Measurements from ENCODE around the gene NT5DC1.

NT5DC1 gene

GRCh38 chr6:116210750-116211425, 110.2 kb downstream of the NT5DC1 start:
- no peaks in the 10 kb centered on the region for H3K4me1 ChIP-seq (ENCODE audit: control insufficient read depth, insufficient read depth, low read length)

DNA sequence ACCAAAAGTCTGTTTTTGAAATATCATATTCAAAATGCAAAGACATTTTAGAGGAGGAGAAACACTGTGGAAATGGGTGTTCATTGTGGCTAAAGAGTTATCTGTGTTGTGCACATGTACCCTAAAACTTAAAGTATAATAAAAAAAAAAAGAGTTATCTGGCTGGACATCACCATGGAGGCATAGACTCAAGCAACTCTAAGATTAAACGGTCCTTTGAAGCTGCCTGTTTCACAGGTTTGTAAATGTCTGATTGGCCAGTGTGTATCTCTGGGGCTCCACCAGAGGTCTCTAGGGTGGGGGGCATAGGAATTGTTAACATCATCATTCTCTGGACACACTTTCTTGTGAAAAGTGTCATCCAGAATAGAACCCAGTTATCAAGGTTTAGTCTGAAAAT, 114.0 kb downstream of the NT5DC1 start:
- H3K27me3 ChIP-seq (ENCODE audit: control insufficient read depth, insufficient read depth, low read length) = no peaks in the 10 kb centered on the region
- H3K27ac ChIP-seq (ENCODE audit: low read depth, low read length) = no peak overlapping the region
- no peak overlapping the region for H3K4me3 ChIP-seq (ENCODE audit: low read length)
- H3K4me1 ChIP-seq (ENCODE audit: control insufficient read depth, insufficient read depth, low read length) = no peaks in the 10 kb centered on the region
- no peaks in the 10 kb centered on the region for H3K36me3 ChIP-seq (ENCODE audit: control insufficient read depth, insufficient read depth, low read length)
- H3K9ac ChIP-seq (ENCODE audit: low read length) = no peak overlapping the region

More at GRCh38 chr6:116210750-116211425, 110.2 kb downstream of the NT5DC1 start:
- H3K4me3 ChIP-seq (ENCODE audit: low read length) = no peak overlapping the region
- no peak overlapping the region for H3K9ac ChIP-seq (ENCODE audit: low read length)
- no peak overlapping the region for H3K27ac ChIP-seq (ENCODE audit: low read depth, low read length)
- no peaks in the 10 kb centered on the region for H3K27me3 ChIP-seq (ENCODE audit: control insufficient read depth, insufficient read depth, low read length)
- no peaks in the 10 kb centered on the region for H3K36me3 ChIP-seq (ENCODE audit: control insufficient read depth, insufficient read depth, low read length)

DNA sequence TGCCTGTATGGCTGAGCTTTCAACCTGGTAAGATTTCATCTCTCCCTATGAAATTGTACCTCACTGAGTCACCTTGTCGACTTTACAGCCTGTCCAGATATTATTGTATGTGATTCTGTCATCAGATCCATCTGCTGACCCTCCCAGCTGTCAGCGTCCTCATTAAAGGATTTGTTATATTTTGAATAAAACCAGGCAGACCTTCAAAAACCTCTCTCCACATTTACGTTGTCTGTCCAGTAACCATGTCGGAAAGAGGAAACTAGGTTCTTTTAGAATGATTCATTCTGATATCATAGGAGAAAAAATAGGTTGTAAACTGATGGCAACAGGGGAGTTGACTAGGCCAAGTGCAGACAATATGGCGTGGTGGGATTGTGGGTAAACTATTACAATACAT, 114.8 kb downstream of the NT5DC1 start:
- no peaks in the 10 kb centered on the region for H3K27me3 ChIP-seq (ENCODE audit: control insufficient read depth, insufficient read depth, low read length)
- no peak overlapping the region for H3K27ac ChIP-seq (ENCODE audit: low read depth, low read length)
- no peaks in the 10 kb centered on the region for H3K4me1 ChIP-seq (ENCODE audit: control insufficient read depth, insufficient read depth, low read length)
- no peak overlapping the region for H3K4me3 ChIP-seq (ENCODE audit: low read length)
- no peaks in the 10 kb centered on the region for H3K36me3 ChIP-seq (ENCODE audit: control insufficient read depth, insufficient read depth, low read length)
- no peak overlapping the region for H3K9ac ChIP-seq (ENCODE audit: low read length)

DNA sequence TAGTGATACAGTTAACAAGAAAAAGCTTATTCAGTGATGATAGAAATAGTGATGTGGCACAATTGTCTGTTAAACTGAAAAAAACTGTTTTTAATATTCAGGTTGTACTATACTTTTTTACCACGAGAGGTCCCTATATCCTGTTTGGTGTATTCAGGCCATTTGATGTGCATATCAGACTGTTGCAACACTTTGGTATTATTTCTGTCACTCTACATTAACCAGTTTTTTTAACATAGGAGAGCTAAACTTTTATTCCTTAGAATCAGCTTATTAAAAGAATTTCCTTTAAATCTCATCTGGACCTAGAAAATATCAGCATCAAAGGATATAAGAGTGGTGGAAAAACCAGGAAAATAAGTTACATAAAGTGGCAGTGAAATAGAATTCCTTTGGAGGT, 116.4 kb downstream of the NT5DC1 start:
- H3K27me3 ChIP-seq (ENCODE audit: control insufficient read depth, insufficient read depth, low read length) = no peaks in the 10 kb centered on the region
- H3K27ac ChIP-seq (ENCODE audit: low read depth, low read length) = no peak overlapping the region
- H3K36me3 ChIP-seq (ENCODE audit: control insufficient read depth, insufficient read depth, low read length) = no peaks in the 10 kb centered on the region
- H3K9ac ChIP-seq (ENCODE audit: low read length) = no peak overlapping the region
- H3K4me1 ChIP-seq (ENCODE audit: control insufficient read depth, insufficient read depth, low read length) = no peaks in the 10 kb centered on the region
- no peak overlapping the region for H3K4me3 ChIP-seq (ENCODE audit: low read length)

DNA sequence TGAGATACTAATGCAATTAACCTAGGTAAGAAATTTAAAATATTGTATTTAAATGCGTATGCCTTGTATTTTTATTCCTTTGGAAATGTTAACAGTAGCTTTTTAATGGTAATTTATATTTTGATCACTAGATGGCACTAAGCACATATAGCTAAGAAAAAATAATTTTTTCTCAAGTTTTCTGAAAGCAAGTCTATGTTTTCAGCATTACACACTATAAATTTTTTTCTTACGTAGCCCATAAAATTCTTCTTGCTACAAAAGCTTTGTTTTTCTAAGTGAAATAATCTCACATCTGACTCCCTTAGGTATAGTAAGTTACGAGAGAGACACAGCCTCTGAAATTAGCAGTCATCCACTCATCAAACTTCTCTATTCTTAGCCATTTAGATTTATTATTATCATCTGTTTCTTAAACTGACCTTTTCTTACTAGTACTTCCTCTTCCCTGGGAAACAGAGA, 117.5 kb downstream of the NT5DC1 start:
- Histone ChIP-seq H3K4me1 (ENCODE audit: control insufficient read depth, insufficient read depth, low read length) (no peaks in the 10 kb centered on the region), H3K4me3 (ENCODE audit: low read length) (no peak overlapping the region), H3K9ac (ENCODE audit: low read length) (no peak overlapping the region), H3K27me3 (ENCODE audit: control insufficient read depth, insufficient read depth, low read length) (no peaks in the 10 kb centered on the region), H3K36me3 (ENCODE audit: control insufficient read depth, insufficient read depth, low read length) (no peaks in the 10 kb centered on the region), H3K27ac (ENCODE audit: low read depth, low read length) (no peak overlapping the region)

- H3K27me3 ChIP-seq (ENCODE audit: control insufficient read depth, insufficient read depth, low read length) = no peaks in the 10 kb centered on the region
- H3K4me3 ChIP-seq (ENCODE audit: low read length) = no peak overlapping the region
- no peak overlapping the region for H3K27ac ChIP-seq (ENCODE audit: low read depth, low read length)
- no peak overlapping the region for H3K9ac ChIP-seq (ENCODE audit: low read length)
- H3K36me3 ChIP-seq (ENCODE audit: control insufficient read depth, insufficient read depth, low read length) = no peaks in the 10 kb centered on the region
- no peaks in the 10 kb centered on the region for H3K4me1 ChIP-seq (ENCODE audit: control insufficient read depth, insufficient read depth, low read length)
These were observed 118.2 kb downstream of the NT5DC1 start for GRCh38 chr6:116218866-116219265.

DNA sequence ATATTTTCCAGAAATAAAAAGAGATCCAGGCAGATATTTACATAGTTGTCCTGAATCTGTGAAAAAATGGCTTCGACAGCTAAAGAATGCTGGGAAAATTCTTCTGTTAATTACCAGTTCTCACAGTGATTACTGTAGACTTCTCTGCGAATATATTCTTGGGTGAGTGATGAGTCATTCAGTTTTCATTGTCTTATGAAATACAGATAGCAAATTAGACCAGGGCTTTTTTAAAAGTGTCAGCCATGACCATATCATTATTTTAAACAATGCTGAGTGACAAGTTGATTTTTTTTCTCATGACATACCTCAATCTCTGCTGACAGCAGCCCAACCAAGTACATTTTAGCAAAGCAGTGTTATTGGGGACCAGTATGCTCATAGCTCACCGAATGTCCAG, 120.4 kb downstream of the NT5DC1 start:
- Histone ChIP-seq H3K36me3 (ENCODE audit: control insufficient read depth, insufficient read depth, low read length) (no peaks in the 10 kb centered on the region), H3K4me3 (ENCODE audit: low read length) (no peak overlapping the region), H3K9ac (ENCODE audit: low read length) (no peak overlapping the region), H3K27me3 (ENCODE audit: control insufficient read depth, insufficient read depth, low read length) (no peaks in the 10 kb centered on the region), H3K27ac (ENCODE audit: low read depth, low read length) (no peak overlapping the region), H3K4me1 (ENCODE audit: control insufficient read depth, insufficient read depth, low read length) (no peaks in the 10 kb centered on the region)

DNA sequence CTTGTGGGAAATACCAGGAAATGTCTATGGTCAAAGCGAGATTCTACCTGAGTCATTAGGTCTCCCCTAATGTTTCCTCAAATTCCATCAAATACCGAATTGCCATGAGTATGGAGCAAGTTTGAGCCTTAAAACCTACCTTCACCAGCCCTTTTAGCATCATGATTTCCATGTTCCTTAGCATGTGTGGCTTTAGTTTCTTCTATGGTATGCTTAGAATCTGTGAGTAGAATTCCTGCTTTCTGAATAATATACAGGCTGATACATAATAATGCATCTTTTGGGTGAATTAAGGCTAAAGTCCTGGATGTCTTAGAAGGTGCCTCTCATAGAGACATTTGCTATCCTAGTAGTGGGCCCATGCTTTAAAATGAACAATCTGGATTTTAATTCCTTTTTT, 121.3 kb downstream of the NT5DC1 start:
- H3K9ac ChIP-seq (ENCODE audit: low read length) = no peak overlapping the region
- no peak overlapping the region for H3K27ac ChIP-seq (ENCODE audit: low read depth, low read length)
- H3K27me3 ChIP-seq (ENCODE audit: control insufficient read depth, insufficient read depth, low read length) = no peaks in the 10 kb centered on the region
- H3K4me1 ChIP-seq (ENCODE audit: control insufficient read depth, insufficient read depth, low read length) = no peaks in the 10 kb centered on the region
- no peak overlapping the region for H3K4me3 ChIP-seq (ENCODE audit: low read length)
- no peaks in the 10 kb centered on the region for H3K36me3 ChIP-seq (ENCODE audit: control insufficient read depth, insufficient read depth, low read length)

DNA sequence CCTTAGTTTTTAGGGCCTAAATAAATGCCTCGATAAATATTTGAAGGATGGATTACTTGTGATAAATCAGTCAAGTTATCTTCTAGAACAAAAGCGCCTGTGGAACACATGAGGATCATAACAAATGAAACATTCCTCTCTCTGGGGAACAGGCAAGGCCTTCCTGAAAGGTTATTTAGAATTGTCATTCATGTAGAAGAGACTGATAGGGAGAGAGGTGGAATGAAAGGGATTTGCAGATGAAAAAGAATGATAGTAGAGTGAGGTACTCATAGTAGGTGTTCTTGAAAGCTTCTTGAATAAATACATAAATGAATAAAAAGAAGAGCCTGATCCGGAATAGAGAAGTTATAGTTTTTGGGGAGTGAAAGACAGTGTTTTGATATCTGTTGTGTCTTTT, 122.7 kb downstream of the NT5DC1 start:
- Histone ChIP-seq H3K4me1 (ENCODE audit: control insufficient read depth, insufficient read depth, low read length) (no peaks in the 10 kb centered on the region), H3K36me3 (ENCODE audit: control insufficient read depth, insufficient read depth, low read length) (no peaks in the 10 kb centered on the region), H3K9ac (ENCODE audit: low read length) (no peak overlapping the region), H3K27me3 (ENCODE audit: control insufficient read depth, insufficient read depth, low read length) (no peaks in the 10 kb centered on the region), H3K27ac (ENCODE audit: low read depth, low read length) (no peak overlapping the region), H3K4me3 (ENCODE audit: low read length) (no peak overlapping the region)

GRCh38 chr6:116229287-116229913, 128.7 kb downstream of the NT5DC1 start:
- Histone ChIP-seq H3K4me3 (ENCODE audit: low read length) (peak overlapping the region; percentile 55), H3K36me3 (ENCODE audit: control insufficient read depth, insufficient read depth, low read length) (peaks cover 2% of the 10 kb centered on the region), H3K9ac (ENCODE audit: low read length) (no peak overlapping the region), H3K27ac (ENCODE audit: low read depth, low read length) (peak overlapping the region; percentile 59), H3K27me3 (ENCODE audit: control insufficient read depth, insufficient read depth, low read length) (no peaks in the 10 kb centered on the region), H3K4me1 (ENCODE audit: control insufficient read depth, insufficient read depth, low read length) (peaks cover 2% of the 10 kb centered on the region)

DNA sequence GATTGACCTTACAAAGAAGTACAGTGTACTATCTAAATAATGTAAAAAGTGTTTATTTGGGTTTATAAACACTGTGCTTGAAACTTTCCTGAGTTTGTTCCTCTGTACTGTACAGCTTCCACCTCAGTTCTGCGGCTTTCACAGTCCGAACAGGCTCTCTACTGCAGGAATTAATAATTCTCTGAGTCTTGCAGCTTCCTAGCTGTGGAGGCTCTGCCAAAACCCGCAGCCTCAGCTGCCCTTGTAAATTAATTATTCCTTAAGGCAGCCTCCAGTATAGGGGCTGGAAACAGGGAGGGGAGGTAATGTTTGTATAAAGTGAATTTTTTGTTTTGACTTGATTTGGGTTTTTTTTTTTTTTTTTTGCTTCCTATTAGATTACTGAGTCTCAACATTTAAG, 134.0 kb downstream of the NT5DC1 start:
- no peak overlapping the region for H3K4me3 ChIP-seq (ENCODE audit: low read length)
- peaks cover 2% of the 10 kb centered on the region for H3K36me3 ChIP-seq (ENCODE audit: control insufficient read depth, insufficient read depth, low read length)
- no peaks in the 10 kb centered on the region for H3K27me3 ChIP-seq (ENCODE audit: control insufficient read depth, insufficient read depth, low read length)
- no peak overlapping the region for H3K9ac ChIP-seq (ENCODE audit: low read length)
- no peaks in the 10 kb centered on the region for H3K4me1 ChIP-seq (ENCODE audit: control insufficient read depth, insufficient read depth, low read length)
- H3K27ac ChIP-seq (ENCODE audit: low read depth, low read length) = no peak overlapping the region

- no peak overlapping the region for H3K27ac ChIP-seq (ENCODE audit: low read depth, low read length)
- H3K27me3 ChIP-seq (ENCODE audit: control insufficient read depth, insufficient read depth, low read length) = no peaks in the 10 kb centered on the region
- H3K4me1 ChIP-seq (ENCODE audit: control insufficient read depth, insufficient read depth, low read length) = no peaks in the 10 kb centered on the region
- peaks cover 2% of the 10 kb centered on the region for H3K36me3 ChIP-seq (ENCODE audit: control insufficient read depth, insufficient read depth, low read length)
- no peak overlapping the region for H3K4me3 ChIP-seq (ENCODE audit: low read length)
- no peak overlapping the region for H3K9ac ChIP-seq (ENCODE audit: low read length)
These were observed 137.4 kb downstream of the NT5DC1 start for GRCh38 chr6:116238083-116238482.

GRCh38 chr6:116239256-116239655, 138.6 kb downstream of the NT5DC1 start:
- peaks cover 1% of the 10 kb centered on the region for H3K36me3 ChIP-seq (ENCODE audit: control insufficient read depth, insufficient read depth, low read length)
- no peaks in the 10 kb centered on the region for H3K4me1 ChIP-seq (ENCODE audit: control insufficient read depth, insufficient read depth, low read length)
- no peak overlapping the region for H3K9ac ChIP-seq (ENCODE audit: low read length)
- H3K4me3 ChIP-seq (ENCODE audit: low read length) = no peak overlapping the region
- no peaks in the 10 kb centered on the region for H3K27me3 ChIP-seq (ENCODE audit: control insufficient read depth, insufficient read depth, low read length)
- H3K27ac ChIP-seq (ENCODE audit: low read depth, low read length) = no peak overlapping the region

All from rectal smooth muscle tissue (tissue), 1 donor.